Parathyroid adenoma (tissue), 2 donors: ENCODE results near the gene TMCC1.

ENCODE experiments used
- H2AFZ ChIP-seq: fragments of 300-600 bp; sonication (generic); one replicate; pipeline ENCODE4 v1.7.0; 2017; ENCODE audit warnings: antibody characterized with exemption, mild to moderate bottlenecking
- H3K27ac ChIP-seq: fragments of 300-600 bp; sonication (generic); one replicate; pipeline ENCODE4 v1.7.0; 2017
- H3K27me3 ChIP-seq: fragments of 300-600 bp; sonication (generic); one replicate; pipeline ENCODE4 v1.7.0; 2017; ENCODE audit warnings: low read length; ENCODE audit not compliant: control insufficient read depth, insufficient read depth
- H3K36me3 ChIP-seq: fragments of 300-600 bp; sonication (generic); one replicate; pipeline ENCODE4 v1.7.0; 2017; ENCODE audit warnings: low read length; ENCODE audit not compliant: control insufficient read depth, insufficient read depth
- H3K4me1 ChIP-seq: fragments of 300-600 bp; sonication (generic); one replicate; pipeline ENCODE4 v1.7.0; 2017; ENCODE audit warnings: control low read depth
- H3K4me2 ChIP-seq: fragments of 300-600 bp; sonication (generic); one replicate; pipeline ENCODE4 v1.7.0; 2017; ENCODE audit warnings: low read length
- H3K4me3 ChIP-seq: fragments of 300-600 bp; sonication (generic); one replicate; pipeline ENCODE4 v1.7.0; 2017; ENCODE audit warnings: low read depth, low read length
- H3K79me2 ChIP-seq: fragments of 300-600 bp; sonication (generic); one replicate; pipeline ENCODE4 v1.7.0; 2017; ENCODE audit warnings: control low read depth
- H3K9ac ChIP-seq: fragments of 300-600 bp; sonication (generic); one replicate; pipeline ENCODE4 v1.7.0; 2017; ENCODE audit warnings: mild to moderate bottlenecking
- H3K9me3 ChIP-seq: fragments of 300-600 bp; sonication (generic); one replicate; pipeline ENCODE4 v1.7.0; 2017; ENCODE audit warnings: low read length; ENCODE audit not compliant: control insufficient read depth
- TF ChIP-seq, protein P1 (sequence below): fragments of 300-600 bp; sonication (generic); IDR thresholded peaks from one replicate; pipeline ENCODE4 v1.7.0; 2017; ENCODE audit warnings: antibody characterized with exemption, mild to moderate bottlenecking
- donor health status: primary hyperparathyroidism.

The TMCC1 gene

DNA sequence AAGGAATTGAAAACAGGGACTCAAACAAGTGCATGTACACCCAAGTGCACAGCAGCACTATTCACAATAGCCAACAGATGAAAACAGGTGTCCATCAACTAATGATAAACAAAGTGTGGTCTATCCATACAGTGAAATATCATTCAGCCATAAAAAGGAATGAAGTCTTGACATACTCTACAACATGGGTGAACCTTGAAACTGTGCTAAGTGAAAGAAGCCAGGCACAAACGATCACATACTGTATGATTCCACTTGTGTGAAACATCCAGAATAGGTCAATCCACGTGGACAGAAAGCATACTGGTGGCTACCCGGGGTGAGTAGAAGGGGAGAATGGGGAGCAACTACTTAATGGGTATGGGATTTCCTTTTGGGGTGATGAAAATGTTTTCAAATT, 257.4 kb downstream of the TMCC1 start:
- TF ChIP-seq, protein P1, sequence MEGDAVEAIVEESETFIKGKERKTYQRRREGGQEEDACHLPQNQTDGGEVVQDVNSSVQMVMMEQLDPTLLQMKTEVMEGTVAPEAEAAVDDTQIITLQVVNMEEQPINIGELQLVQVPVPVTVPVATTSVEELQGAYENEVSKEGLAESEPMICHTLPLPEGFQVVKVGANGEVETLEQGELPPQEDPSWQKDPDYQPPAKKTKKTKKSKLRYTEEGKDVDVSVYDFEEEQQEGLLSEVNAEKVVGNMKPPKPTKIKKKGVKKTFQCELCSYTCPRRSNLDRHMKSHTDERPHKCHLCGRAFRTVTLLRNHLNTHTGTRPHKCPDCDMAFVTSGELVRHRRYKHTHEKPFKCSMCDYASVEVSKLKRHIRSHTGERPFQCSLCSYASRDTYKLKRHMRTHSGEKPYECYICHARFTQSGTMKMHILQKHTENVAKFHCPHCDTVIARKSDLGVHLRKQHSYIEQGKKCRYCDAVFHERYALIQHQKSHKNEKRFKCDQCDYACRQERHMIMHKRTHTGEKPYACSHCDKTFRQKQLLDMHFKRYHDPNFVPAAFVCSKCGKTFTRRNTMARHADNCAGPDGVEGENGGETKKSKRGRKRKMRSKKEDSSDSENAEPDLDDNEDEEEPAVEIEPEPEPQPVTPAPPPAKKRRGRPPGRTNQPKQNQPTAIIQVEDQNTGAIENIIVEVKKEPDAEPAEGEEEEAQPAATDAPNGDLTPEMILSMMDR: no peak
- Histone ChIP-seq H2AFZ (no peak overlapping the region), H3K36me3 (no peaks in the 10 kb centered on the region), H3K4me3 (no peak overlapping the region), H3K4me2 (no peak overlapping the region), H3K27me3 (no peaks in the 10 kb centered on the region), H3K4me1 (no peaks in the 10 kb centered on the region), H3K9me3 (no peaks in the 10 kb centered on the region), H3K9ac (no peak overlapping the region), H3K27ac (no peak overlapping the region), H3K79me2 (no peaks in the 10 kb centered on the region)

DNA sequence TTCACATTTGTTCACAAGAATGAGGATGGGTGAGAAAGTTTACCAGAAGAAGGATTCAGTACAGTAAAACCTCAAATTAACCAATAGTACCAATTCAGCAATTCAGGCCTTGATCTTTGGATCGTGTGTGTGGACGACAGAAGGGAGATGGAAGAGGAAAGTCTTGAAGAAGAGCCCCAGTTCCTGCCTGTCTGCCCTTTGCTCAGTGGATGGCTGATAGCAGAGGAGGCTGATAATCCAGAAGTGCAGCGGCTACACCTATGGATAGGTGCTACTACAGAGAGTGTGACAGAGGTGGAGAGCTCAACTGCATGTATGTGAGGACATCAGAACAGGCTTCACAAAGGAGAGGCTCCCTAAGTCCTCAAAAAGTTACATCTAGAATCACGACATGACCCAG, 257.9 kb downstream of the TMCC1 start:
- Histone ChIP-seq H3K27ac (no peak overlapping the region), H3K79me2 (no peaks in the 10 kb centered on the region), H2AFZ (no peak overlapping the region), H3K4me1 (no peaks in the 10 kb centered on the region), H3K9ac (no peak overlapping the region), H3K4me3 (no peak overlapping the region), H3K36me3 (no peaks in the 10 kb centered on the region), H3K9me3 (no peaks in the 10 kb centered on the region), H3K27me3 (no peaks in the 10 kb centered on the region), H3K4me2 (no peak overlapping the region)
- TF ChIP-seq, protein P1: no peak

DNA sequence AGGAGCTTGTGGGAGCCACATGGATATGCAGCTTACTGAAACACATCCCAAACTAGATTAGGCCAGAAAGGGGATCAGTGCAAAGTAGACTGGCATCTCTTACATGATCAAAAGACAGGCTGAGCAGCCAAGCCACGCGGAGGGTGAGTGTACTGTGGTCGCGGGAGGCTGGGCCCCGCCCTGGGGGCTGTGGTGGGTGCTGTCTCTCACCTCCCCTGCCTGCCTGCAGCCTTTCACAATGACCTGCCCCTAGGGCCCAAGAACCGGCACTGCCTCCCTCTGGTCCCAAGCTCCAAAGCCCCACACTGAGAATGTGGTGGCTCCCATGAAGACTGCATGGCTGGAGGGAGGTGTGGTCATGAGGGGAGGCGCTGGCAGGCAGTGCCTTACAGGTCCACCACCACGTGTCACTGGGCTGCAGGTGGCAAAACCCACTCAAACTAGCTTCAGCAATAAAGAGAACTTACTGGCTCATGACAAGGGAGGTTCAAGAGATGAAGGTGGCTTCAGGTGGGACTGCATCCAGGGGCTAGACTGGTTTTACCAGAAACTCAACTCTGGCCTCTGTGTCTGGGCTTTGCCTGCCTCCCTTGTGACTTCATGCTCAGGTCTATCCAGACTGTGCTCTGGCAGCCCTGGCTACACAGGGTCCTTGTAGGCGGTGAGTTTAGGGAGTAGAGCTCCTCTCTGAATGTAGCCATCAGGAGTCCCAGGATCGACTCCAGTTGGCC, 259.6 kb downstream of the TMCC1 start:
- Histone ChIP-seq H3K4me3 (no peak overlapping the region), H3K27ac (no peak overlapping the region), H3K4me1 (no peaks in the 10 kb centered on the region), H3K9me3 (no peaks in the 10 kb centered on the region), H3K27me3 (no peaks in the 10 kb centered on the region), H2AFZ (no peak overlapping the region), H3K79me2 (no peaks in the 10 kb centered on the region), H3K36me3 (no peaks in the 10 kb centered on the region), H3K4me2 (no peak overlapping the region), H3K9ac (no peak overlapping the region)
- TF ChIP-seq, protein P1: no peak

DNA sequence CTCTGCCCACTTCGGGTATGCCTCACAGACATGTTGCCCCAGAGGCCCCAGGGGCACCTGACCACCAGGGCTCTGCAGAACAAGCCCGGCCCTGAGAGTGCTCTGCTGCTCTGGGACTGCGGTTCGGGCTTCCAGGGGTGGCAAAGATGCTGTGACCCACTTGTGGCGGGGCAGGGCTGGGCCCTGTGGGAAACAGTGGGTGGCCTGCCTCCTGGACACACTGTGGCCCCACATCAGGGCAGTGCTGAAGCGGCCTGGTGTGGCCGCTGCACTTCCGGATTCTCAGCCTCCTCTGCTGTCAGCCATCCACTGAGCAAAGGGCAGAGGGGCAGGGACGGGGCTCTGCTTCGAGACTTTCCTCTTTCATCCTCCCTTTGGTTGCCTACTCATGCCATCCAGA, 260.5 kb downstream of the TMCC1 start:
- Histone ChIP-seq H3K4me3 (no peak overlapping the region), H3K27me3 (no peaks in the 10 kb centered on the region), H3K4me2 (no peak overlapping the region), H3K27ac (no peak overlapping the region), H3K4me1 (no peaks in the 10 kb centered on the region), H3K9me3 (no peaks in the 10 kb centered on the region), H3K9ac (no peak overlapping the region), H3K79me2 (no peaks in the 10 kb centered on the region), H2AFZ (no peak overlapping the region), H3K36me3 (no peaks in the 10 kb centered on the region)
- TF ChIP-seq, protein P1: no peak

DNA sequence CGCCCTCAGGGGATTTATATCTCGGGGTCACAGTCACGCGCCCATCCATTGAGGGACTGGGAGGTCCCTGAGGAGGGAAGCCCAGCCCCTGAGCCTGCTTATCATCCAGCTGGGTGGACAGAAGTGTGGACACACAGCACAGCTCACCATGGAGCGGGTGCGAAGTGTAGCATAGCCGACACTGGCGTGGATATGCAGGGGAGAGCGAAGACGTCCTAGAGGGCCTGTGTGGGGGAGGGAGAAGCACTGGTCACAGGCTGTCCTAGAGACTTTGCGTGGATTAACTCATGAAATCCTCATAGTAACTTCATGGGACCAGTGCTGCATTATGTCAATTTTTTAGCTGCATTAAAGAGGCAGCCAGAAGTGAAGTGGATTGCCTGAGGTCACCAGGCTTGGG, 261.0 kb downstream of the TMCC1 start:
- no peaks in the 10 kb centered on the region for H3K27me3 ChIP-seq
- H3K9me3 ChIP-seq: no peaks in the 10 kb centered on the region
- H3K4me1 ChIP-seq: no peaks in the 10 kb centered on the region
- TF ChIP-seq, protein P1: no peak
- H3K36me3 ChIP-seq: no peaks in the 10 kb centered on the region
- no peak overlapping the region for H3K4me3 ChIP-seq
- no peak overlapping the region for H3K9ac ChIP-seq
- H3K4me2 ChIP-seq: no peak overlapping the region
- H2AFZ ChIP-seq: no peak overlapping the region
- no peaks in the 10 kb centered on the region for H3K79me2 ChIP-seq
- no peak overlapping the region for H3K27ac ChIP-seq
